Measurements from ENCODE around the gene NLRC4. TPM values are rescaled to one million over a fixed set of nuclear protein-coding genes. Genes with fewer than 3 reads are reported as not detected.

Gene NLRC4
- not detected in 5 replicates for total RNA-seq (2022; extraction: Qiagen RNA extraction)

GRCh38 chr2:32264422-32265105, at the start of gene NLRC4:
TSS of gene NLRC4 (minus strand) at chr2:32264886. CDS start at chr2:32256775, 8,111 bp downstream.

GRCh38 chr2:32277674-32278477, 13.2 kb upstream of the NLRC4 start, which contains the start of gene YIPF4:
TSS of gene YIPF4 (plus strand) at chr2:32277904. CDS start at chr2:32278156, 252 bp downstream.

Other genes starting within 250 kb of the NLRC4 start
- gene DPY30, start 225.1 kb downstream of the NLRC4 start, total RNA-seq (2022; extraction: Qiagen RNA extraction), result 108 to 117 TPM (median 114 TPM) in 5 replicates
- 9.9 to 16.8 TPM (median 13.7 TPM) in 5 replicates for gene SPAST, start 201.3 kb downstream of the NLRC4 start, total RNA-seq (2022; extraction: Qiagen RNA extraction)
- gene SLC30A6, start 99.0 kb downstream of the NLRC4 start, total RNA-seq (2022; extraction: Qiagen RNA extraction), result 14.2 to 19.3 TPM (median 17.6 TPM) in 5 replicates
- gene YIPF4, start 13.0 kb upstream of the NLRC4 start, total RNA-seq (2022; extraction: Qiagen RNA extraction), result 43.5 to 56.9 TPM (median 51.0 TPM) in 5 replicates
- 28.4 to 42.0 TPM (median 30.7 TPM) in 5 replicates for gene BIRC6, start 92.1 kb upstream of the NLRC4 start, total RNA-seq (2022; extraction: Qiagen RNA extraction)

Data from A549 treated with CORT108297 at 1 μM for 4 hours (cell line).